LNCAP (cell line): Measurements from ENCODE around the gene PIK3R6.

ENCODE experiments used
- TF ChIP-seq, protein P1 (sequence below): fragments of 450-650 bp; IDR thresholded peaks from 2 replicates; pipeline ENCODE4 v1.5.1; 2017; ENCODE audit warnings: mild to moderate bottlenecking

PIK3R6 gene

DNA sequence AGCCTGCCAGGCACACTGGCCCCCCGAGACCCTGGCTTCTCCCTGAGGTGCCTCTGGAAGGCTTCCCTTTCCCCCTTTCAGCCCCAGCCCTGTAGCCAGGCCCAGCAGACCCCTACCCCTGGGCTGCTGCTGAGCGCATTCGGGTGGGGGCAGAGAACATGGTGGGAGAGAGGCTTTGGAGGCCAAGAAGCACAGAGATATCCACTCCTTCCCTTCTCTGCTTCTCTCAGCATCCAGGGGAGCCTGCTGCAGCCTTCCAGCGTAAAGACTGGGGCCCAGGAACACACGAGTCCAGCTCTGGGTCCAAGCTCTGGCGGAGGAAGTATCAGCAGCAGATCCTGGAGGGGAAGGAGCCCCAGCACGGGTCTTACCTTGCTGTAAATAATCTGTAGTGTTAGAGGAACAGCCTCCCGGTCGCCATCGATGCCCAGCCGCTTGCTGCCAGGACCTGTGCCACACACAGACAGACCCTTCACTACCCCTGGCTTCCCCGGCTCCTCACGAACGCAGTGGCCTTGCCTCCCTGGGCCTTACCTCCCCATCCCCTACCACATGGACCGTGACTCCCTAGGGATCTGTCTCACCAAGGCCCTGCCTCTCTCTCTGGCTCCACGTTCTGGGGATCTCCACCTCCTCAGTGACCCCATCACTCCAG is 17.0 kb upstream of the PIK3R6 start:
- TF ChIP-seq, protein P1, sequence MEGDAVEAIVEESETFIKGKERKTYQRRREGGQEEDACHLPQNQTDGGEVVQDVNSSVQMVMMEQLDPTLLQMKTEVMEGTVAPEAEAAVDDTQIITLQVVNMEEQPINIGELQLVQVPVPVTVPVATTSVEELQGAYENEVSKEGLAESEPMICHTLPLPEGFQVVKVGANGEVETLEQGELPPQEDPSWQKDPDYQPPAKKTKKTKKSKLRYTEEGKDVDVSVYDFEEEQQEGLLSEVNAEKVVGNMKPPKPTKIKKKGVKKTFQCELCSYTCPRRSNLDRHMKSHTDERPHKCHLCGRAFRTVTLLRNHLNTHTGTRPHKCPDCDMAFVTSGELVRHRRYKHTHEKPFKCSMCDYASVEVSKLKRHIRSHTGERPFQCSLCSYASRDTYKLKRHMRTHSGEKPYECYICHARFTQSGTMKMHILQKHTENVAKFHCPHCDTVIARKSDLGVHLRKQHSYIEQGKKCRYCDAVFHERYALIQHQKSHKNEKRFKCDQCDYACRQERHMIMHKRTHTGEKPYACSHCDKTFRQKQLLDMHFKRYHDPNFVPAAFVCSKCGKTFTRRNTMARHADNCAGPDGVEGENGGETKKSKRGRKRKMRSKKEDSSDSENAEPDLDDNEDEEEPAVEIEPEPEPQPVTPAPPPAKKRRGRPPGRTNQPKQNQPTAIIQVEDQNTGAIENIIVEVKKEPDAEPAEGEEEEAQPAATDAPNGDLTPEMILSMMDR, result no peak

DNA sequence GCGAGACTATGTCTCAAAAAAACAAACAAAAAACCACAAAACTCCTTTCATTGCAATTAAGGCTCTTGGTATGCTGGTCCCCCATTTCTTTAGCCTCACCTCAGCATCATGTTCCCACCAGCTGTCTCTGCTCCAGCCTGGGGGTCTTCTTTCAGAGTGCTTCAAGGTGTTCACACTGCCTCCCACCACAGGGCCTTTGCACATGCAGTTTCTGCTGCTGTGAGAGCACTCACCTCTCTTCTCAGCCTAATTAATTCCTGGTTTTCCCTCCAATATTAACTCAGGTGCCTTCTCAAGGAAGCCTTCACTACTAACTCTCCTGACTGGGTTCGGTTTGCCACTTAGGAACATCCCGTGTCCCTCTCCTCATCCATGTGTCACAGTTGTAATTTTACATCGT is 15.9 kb upstream of the PIK3R6 start:
- TF ChIP-seq, protein P1, result no peak

DNA sequence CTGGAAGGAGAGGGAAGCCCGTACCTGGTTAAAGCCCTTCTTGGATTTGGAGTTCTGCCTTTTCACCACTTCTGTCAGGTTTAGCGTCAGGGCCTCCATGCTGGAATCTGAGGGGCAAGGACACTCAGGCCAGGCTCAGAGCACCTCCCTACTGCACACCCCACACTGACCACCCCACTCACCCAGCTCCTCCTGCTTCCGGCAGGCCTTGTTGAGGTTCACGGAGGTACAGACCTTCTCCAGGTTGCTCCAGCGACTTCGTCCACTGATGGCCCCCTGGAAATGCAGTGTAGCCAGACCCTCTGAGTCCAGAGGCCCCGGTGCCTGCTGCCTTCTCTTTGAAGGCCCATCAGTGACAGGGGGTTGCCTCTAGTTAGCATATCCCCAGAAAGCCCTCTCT is 14.1 kb upstream of the PIK3R6 start:
- TF ChIP-seq, protein P1, result no peak

DNA sequence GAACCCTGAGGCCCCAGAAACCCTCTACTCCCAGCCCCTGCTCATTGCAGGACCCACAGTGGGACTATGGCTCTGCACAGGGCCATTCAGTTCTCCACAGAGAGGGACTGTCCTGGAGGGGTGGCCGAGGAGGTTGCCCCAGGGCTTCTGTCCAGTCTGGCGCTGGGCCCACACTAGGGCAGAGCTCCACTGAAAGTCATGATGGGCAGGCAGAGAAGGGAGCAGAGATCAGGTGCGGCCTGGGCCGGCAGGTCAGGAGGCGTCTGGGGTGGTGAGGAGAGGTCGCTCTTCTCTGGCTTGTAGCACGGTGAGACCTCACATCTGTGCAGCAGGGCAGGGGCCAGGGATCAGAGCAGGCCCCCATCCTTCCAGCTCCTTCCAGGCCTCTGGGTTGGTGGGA is 13.0 kb upstream of the PIK3R6 start:
- TF ChIP-seq, protein P1, result no peak

DNA sequence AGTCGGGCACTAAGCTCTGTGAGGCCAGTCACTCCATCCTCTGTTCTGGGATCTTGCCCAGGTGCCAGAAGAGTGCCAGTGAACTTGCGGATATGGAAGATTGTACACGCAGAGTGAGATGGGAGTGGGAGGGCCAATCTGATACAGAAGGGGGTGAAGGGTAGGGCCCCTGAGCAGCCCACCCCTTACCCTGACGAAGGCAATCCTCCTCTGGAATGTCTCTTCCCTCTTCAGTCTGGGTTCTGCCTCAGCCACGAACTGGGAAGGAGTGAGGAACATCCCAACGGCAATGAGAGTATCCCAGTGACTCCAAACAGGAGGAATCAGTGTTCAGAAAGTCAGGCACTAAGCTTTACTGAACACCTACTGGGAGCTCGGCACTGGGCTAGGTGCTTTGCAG is 11.9 kb upstream of the PIK3R6 start:
- TF ChIP-seq, protein P1, result no peak

DNA sequence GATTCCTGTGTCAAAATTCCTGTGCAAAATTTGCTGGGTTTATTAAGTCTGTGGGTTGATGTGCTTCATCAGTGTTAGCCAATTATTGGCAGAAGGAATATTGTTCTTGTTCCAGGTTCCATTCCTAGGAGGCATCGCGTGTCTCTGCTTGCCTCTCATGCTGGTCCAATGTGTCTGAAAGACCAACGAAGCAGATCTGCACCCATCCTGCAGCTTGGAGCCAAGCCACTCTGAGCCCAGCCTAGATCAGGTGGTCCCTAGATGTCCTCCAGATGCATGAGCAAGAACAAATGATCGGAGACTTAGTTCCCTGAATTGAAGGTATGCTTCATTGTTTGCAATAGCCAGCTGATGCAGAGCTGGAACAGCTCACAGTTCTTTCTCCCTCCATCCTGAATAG is 10.5 kb upstream of the PIK3R6 start:
- TF ChIP-seq, protein P1, result no peak

DNA sequence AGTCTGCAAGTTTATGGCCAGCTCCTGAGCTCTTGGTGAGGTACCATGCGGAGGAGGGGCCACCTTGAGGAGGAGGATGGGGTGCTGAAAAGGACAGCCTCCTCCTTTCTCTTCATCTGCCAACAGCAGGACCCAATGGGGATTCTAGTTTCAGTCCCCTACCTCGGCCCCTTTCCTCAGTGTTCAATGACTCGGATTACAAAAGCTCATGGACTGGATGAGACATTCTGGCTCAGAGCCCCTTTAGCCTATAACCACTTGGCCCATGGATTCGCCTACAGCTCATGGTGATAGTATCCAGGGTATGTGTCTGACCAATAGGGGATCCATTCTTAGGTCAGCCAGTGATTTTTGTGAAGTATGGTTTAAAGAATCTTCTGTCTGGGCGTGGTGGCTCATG is 8.5 kb upstream of the PIK3R6 start:
- TF ChIP-seq, protein P1, result no peak

DNA sequence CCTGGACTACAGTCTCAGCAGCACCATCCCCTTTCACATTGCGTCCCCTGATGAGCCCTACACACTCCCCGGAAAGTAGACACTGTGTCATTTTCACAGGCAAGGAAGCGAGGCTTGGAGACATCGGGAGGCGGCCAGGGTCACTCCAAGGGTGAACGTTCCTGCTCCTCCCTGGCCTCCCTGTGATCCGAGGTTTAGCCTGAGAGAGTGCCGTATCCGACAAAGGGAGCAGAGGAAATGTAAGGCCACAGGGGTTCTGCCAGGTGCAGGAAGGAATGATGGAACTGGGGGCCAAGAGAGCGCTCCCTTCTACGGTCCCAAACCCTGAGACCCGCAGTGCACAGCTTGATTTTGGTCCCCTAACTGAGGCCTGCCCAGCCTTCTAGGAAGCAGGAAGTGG is 8.0 kb upstream of the PIK3R6 start:
- TF ChIP-seq, protein P1, result no peak
